Common myeloid progenitor, CD34-positive (primary cell): ENCODE data around the gene VPS13C.

Experiments
- CTCF ChIA-PET: fragments of 350-600 bp; sonication (Branson Sonifier 250); formaldehyde crosslinking; loops from one replicate; lab custom pipeline; 2021; ENCODE audit warnings: antibody characterized with exemption; lab: Charles Lee
- POLR2A ChIA-PET: fragments of 350-600 bp; sonication (Branson Sonifier 250); formaldehyde crosslinking; loops from one replicate; lab custom pipeline; 2021; ENCODE audit warnings: antibody characterized with exemption; lab: Charles Lee
- DNase-seq, 3 donors: peaks; one replicate each; pipeline versions ENCODE4 v3.0.0 to v3.0.0-alpha.2; 2013
- H3K27ac ChIP-seq, 2 experiments: 1 replicate in 1 of 2; 2 replicates in 1 of 2; pipeline ENCODE4 v1.7.0; 2013; ENCODE audit warnings: inconsistent platforms in 2 of 2, low read length in 2 of 2, mild to moderate bottlenecking in 2 of 2, low read depth in 1 of 2, moderate library complexity in 1 of 2; ENCODE audit not compliant: severe bottlenecking in 2 of 2, insufficient read depth in 1 of 2, poor library complexity in 1 of 2
- H3K27me3 ChIP-seq, 5 experiments: replicated peaks in 2 of 5; 1 replicate in 3 of 5; 2 replicates in 2 of 5; pipeline versions ENCODE4 v1.6.1 to v1.7.0; 2013; ENCODE audit warnings: low read length in 4 of 5, mild to moderate bottlenecking in 2 of 5, moderate library complexity in 2 of 5, inconsistent platforms in 1 of 5; ENCODE audit not compliant: insufficient read depth in 5 of 5, control insufficient read depth in 4 of 5
- H3K36me3 ChIP-seq, 4 experiments: 1 replicate in 2 of 4; 2 replicates in 2 of 4; pipeline versions ENCODE4 v1.6.1 to v1.7.0; 2013; ENCODE audit warnings: low read length in 3 of 4, control low read depth in 1 of 4, mild to moderate bottlenecking in 1 of 4; ENCODE audit not compliant: control insufficient read depth in 4 of 4, insufficient read depth in 4 of 4
- H3K4me1 ChIP-seq, 4 experiments: 1 replicate in 3 of 4; 2 replicates in 1 of 4; pipeline versions ENCODE4 v1.6.1 to v1.7.1; 2013; ENCODE audit warnings: low read length in 3 of 4, mild to moderate bottlenecking in 3 of 4, control low read depth in 1 of 4, inconsistent platforms in 1 of 4, moderate library complexity in 1 of 4; ENCODE audit not compliant: control insufficient read depth in 4 of 4, insufficient read depth in 4 of 4; ENCODE audit errors: control extremely low read depth in 1 of 4
- H3K4me3 ChIP-seq, 7 experiments: 1 replicate in 4 of 7; 2 replicates in 3 of 7; pipeline versions ENCODE4 v1.5.1 to v1.7.0; 2013; ENCODE audit warnings: mild to moderate bottlenecking in 7 of 7, low read length in 6 of 7, moderate library complexity in 6 of 7, inconsistent platforms in 2 of 7, low read depth in 2 of 7, control low read depth in 1 of 7; ENCODE audit not compliant: insufficient read depth in 4 of 7, control insufficient read depth in 1 of 7; ENCODE audit errors: extremely low read depth in 1 of 7
- H3K9me3 ChIP-seq, 5 experiments: 1 replicate in 4 of 5; 2 replicates in 1 of 5; pipeline versions ENCODE4 v1.6.1 to v1.7.1; 2013; ENCODE audit warnings: low read length in 4 of 5, mild to moderate bottlenecking in 2 of 5, inconsistent platforms in 1 of 5, low read depth in 1 of 5, moderate library complexity in 1 of 5; ENCODE audit not compliant: control insufficient read depth in 4 of 5, insufficient read depth in 2 of 5; ENCODE audit errors: control extremely low read depth in 1 of 5
- WGBS: methylation state at CpG from one replicate; pipeline ENCODE4 v1.1.5; 2013; ENCODE audit not compliant: insufficient coverage; 5-methylcytosine and 5-hydroxymethylcytosine counted together

VPS13C gene

DNA sequence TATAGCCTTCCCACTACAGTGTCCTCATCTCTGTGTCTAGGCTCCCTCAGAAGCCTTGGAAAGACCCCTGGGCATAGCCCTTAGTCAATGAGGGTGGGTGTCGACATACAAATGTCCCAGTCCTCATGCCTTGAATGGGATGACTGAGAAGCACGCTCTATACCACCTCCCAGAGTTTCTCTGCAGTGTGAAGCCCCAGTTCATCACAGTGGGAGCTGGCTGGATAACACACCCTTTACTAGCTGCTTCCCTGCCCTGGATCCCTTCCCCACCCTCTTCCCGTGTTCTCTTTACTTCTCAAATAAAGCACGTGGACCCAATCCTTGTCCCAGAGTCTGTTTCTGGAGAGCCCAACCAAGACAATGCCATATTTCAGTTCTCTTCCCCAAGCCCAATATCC is 239.3 kb downstream of the VPS13C start:
- CTCF ChIA-PET, result no interaction called here
- WGBS, result 93% methylated on average over 4 of the region's 4 CpGs

DNA sequence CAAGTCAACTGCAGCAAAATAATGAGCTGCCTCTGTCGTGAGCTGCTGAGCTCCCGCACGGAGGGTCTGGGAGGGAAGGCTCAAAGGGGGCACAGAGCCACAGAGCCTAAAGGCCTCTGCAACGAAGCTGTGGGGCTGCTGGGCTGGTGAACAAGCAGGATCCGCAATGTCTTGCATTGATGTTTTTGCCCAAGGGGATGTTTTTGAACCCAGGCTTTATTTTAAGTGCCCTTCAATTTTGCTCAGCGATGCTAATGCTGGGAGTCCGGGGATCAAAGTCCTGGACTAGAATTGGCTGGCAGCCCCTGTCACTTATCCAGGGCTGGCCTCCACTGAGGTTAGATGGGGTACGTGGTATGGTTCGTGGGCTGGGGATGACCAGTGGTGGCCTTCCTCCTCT is 240.0 kb downstream of the VPS13C start:
- Histone ChIP-seq H3K27me3 (peaks cover 0 to 3% (median 0%) of the 10 kb centered on the region in 5 experiments), H3K4me3 (no peak overlapping the region), H3K4me1 (no peaks in the 10 kb centered on the region), H3K36me3 (no peaks in the 10 kb centered on the region), H3K27ac (no peak overlapping the region), H3K9me3 (no peaks in the 10 kb centered on the region)
- CTCF ChIA-PET, result no interaction called here
- 97% methylated on average over 9 of the region's 9 CpGs for WGBS
- POLR2A ChIA-PET, result no interaction called here
- DNase-seq, result no peak

More for the DNA sequence above, 239.3 kb downstream of the VPS13C start:
- H3K36me3 ChIP-seq, result no peaks in the 10 kb centered on the region
- no peaks in the 10 kb centered on the region for H3K9me3 ChIP-seq
- POLR2A ChIA-PET, result no interaction called here
- no peak overlapping the region for H3K4me3 ChIP-seq
- no peaks in the 10 kb centered on the region for H3K4me1 ChIP-seq
- no peak overlapping the region for H3K27ac ChIP-seq
- H3K27me3 ChIP-seq, result peaks cover 0 to 3% (median 0%) of the 10 kb centered on the region in 5 experiments
- no peak for DNase-seq

DNA sequence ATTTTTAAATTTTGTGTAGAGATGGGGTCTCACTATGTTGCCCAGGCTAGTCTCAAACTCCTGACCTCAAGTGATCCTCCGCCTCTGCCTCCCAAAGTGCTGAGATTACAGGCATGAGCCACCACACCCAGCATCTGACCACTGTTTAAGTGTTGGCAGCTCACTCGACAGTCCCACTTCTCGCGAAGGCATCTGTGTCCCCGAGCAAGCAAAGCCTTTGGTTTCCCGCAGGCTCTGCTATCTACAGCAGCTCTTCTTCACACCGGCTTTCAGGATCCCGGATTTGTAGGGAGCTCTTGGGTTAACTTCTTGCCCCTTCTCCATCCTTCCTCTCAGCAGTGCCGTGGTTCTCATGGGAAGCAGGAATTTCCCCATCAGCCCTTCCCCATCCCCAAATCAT is 240.9 kb downstream of the VPS13C start:
- peaks cover 0 to 3% (median 0%) of the 10 kb centered on the region in 5 experiments for H3K27me3 ChIP-seq
- H3K4me3 ChIP-seq, result no peak overlapping the region
- H3K36me3 ChIP-seq, result no peaks in the 10 kb centered on the region
- H3K4me1 ChIP-seq, result no peaks in the 10 kb centered on the region
- H3K27ac ChIP-seq, result no peak overlapping the region
- DNase-seq, result no peak
- ChIA-PET CTCF (no interaction called here), POLR2A (no interaction called here)
- WGBS, result 98% methylated on average over 8 of the region's 9 CpGs
- no peaks in the 10 kb centered on the region for H3K9me3 ChIP-seq

DNA sequence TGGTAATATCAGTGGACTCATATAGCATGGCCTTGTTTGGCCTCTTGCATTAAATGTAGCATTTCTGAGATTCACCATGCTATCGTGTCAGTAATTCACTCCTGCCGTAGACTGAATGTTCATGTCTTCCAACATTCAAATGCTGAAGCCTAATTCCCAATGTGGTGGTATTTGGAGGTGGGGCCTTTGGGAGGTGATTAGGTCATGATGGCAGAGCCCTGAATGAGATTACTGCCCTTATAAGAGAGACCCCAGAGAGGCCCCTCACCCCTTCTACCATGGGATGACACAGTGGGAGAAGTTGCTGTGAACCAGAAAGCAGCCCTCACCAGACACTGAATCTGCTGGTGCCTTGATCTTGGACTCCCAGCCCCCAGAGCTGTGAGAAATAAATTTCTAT is 241.4 kb downstream of the VPS13C start:
- Histone ChIP-seq H3K27ac (no peak overlapping the region), H3K36me3 (no peaks in the 10 kb centered on the region), H3K4me1 (no peaks in the 10 kb centered on the region), H3K4me3 (no peak overlapping the region), H3K27me3 (peaks cover 0 to 3% (median 0%) of the 10 kb centered on the region in 5 experiments), H3K9me3 (no peaks in the 10 kb centered on the region)
- no peak for DNase-seq
- WGBS, result 100% methylated on average over 1 of the region's 2 CpGs
- ChIA-PET CTCF (no interaction called here), POLR2A (no interaction called here)

DNA sequence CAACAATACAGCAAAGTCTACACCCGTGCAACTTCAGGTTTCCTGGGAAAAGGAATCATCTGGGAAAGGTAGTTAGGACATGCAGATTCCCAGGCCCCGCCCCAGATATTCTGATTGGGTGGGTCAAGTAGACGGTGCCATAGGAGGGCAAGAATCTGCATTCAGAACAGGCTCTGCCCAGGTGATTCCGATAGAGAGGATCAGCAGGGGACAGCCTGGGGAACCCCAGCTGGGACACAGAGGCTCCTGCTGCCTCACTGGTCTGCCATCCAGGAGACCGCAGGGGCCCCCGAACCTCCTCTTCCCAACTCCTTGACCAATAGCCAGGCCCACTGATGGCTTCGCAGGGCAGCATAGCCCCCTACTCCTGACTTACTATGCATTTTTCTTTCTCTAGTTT is 243.4 kb downstream of the VPS13C start:
- Histone ChIP-seq H3K4me3 (no peak overlapping the region), H3K4me1 (no peaks in the 10 kb centered on the region), H3K27ac (no peak overlapping the region), H3K9me3 (no peaks in the 10 kb centered on the region), H3K27me3 (peaks cover 0 to 3% (median 0%) of the 10 kb centered on the region in 5 experiments), H3K36me3 (no peaks in the 10 kb centered on the region)
- DNase-seq, result no peak
- WGBS, result 95% methylated on average over 7 of the region's 7 CpGs
- ChIA-PET CTCF (no interaction called here), POLR2A (no interaction called here)

DNA sequence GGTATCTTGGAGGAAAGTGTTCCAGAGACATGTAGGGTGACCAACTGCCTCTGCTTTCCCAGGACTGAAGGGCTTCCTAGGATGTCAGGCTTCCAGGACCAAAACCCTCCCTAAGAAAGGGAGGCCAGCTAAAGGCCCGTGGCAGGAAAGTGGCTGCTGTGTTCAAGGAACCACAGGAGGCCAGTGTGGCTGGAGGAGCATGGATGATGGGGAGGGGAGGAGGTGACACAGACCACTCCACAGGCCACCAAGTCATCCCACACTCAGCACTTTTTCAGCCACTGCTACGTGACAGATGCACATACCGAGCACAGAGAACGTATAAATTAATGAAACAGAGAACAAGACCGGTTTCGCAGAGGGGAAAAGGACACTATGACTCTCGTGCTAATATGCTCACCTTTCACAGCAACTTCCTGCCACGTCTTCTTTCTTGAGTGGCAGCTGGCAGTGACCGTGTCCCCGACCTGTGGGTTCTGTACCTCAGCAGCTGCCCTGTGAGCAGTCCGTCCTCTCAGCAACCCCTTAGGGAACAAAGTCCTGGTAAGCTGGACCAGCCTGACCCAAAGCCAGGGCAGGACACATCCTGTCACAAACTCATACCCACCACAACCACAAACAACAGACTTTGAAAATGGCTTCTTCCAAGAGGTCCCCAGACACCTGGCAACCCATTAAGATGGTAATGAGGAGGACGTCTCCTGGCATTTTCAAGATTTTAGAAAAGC is 244.7 kb downstream of the VPS13C start:
- Histone ChIP-seq H3K27ac (no peak overlapping the region), H3K4me3 (no peak overlapping the region), H3K36me3 (no peaks in the 10 kb centered on the region), H3K9me3 (no peaks in the 10 kb centered on the region), H3K27me3 (peaks cover 0 to 2% (median 0%) of the 10 kb centered on the region in 5 experiments), H3K4me1 (no peaks in the 10 kb centered on the region)
- POLR2A ChIA-PET, result no interaction called here
- CTCF ChIA-PET, result no interaction called here
- 88% methylated on average over 8 of the region's 12 CpGs for WGBS
- no peak for DNase-seq

DNA sequence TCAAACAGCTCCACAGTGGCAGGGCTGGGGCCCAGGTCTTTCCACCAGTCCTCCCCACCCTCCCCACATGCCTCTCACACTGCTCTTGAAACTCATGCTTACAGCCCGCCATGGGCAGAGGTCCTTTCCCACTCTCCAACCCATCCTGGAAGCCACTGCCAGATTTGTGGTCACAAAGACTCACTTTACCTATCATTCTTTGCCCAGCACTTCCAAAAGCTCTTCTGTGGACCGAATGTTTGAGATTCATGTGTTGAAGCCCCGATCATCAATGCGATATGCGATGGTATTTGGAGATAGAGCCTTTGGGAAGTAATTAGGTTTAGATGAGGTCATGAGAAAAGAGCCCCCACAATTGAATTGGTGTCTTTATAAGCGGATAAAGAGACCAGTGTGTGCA is 247.8 kb downstream of the VPS13C start:
- no peaks in the 10 kb centered on the region for H3K4me1 ChIP-seq
- no peaks in the 10 kb centered on the region for H3K27me3 ChIP-seq
- no peak overlapping the region for H3K4me3 ChIP-seq
- H3K36me3 ChIP-seq, result no peaks in the 10 kb centered on the region
- POLR2A ChIA-PET, result no interaction called here
- no peaks in the 10 kb centered on the region for H3K9me3 ChIP-seq
- CTCF ChIA-PET, result no interaction called here
- DNase-seq, result no peak
- no peak overlapping the region for H3K27ac ChIP-seq
- 92% methylated on average over 5 of the region's 6 CpGs for WGBS
